ENCODE measurements around the gene TRAF3IP1.

TRAF3IP1 gene

DNA sequence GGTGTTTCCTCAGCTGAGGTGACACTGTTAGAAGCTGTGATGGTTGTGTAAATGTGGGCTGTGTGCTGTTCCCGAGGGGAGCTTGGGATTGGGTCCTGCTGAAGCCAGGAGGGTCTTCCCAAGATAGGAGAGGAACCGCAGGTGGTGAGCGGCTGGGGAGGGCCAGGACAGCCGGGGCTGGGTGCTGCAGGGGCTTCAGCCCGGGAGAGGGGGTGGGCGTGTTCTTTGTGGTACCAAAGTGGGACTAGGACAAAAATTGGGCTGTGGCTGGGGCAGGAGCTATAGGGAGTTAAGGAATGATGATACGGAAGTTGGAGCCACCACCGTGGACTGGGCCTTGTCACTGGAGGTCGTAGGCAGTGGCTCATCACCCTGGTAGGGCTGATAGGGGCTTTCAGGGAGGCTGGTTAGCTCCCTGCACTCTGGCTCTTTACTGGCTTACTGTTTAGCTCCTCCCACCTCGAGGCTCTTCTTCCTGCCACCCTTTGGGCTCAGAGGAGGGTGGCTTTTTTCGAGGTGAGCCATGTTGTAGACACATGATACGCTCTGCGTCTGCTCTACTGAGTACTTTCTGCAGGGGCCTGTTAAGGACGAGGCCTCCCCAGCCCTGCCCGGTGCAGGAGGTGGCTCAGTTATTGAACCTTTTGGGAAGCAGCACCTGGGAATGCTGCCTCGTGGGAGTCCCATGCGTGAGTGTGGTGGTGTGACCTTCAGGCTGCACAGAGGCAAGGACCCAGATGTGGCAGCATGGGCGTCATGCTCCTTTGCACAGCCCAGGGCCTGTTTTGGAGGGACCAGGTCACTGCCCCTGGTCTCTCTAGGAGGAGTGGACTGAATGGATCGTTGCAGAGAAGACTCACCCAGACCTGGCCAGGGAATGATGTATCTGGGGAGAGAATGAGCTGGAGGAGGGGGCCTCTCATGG is 128.0 kb downstream of the TRAF3IP1 start:
- no peak for TF ChIP-seq ZFX (IDR thresholded peaks at IDR 0.05; ENCODE audit: borderline replicate concordance)
- TF ChIP-seq, protein P1, sequence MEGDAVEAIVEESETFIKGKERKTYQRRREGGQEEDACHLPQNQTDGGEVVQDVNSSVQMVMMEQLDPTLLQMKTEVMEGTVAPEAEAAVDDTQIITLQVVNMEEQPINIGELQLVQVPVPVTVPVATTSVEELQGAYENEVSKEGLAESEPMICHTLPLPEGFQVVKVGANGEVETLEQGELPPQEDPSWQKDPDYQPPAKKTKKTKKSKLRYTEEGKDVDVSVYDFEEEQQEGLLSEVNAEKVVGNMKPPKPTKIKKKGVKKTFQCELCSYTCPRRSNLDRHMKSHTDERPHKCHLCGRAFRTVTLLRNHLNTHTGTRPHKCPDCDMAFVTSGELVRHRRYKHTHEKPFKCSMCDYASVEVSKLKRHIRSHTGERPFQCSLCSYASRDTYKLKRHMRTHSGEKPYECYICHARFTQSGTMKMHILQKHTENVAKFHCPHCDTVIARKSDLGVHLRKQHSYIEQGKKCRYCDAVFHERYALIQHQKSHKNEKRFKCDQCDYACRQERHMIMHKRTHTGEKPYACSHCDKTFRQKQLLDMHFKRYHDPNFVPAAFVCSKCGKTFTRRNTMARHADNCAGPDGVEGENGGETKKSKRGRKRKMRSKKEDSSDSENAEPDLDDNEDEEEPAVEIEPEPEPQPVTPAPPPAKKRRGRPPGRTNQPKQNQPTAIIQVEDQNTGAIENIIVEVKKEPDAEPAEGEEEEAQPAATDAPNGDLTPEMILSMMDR (IDR thresholded peaks at IDR 0.05), result no peak
- H3K27ac ChIP-seq, result no peak overlapping the region

DNA sequence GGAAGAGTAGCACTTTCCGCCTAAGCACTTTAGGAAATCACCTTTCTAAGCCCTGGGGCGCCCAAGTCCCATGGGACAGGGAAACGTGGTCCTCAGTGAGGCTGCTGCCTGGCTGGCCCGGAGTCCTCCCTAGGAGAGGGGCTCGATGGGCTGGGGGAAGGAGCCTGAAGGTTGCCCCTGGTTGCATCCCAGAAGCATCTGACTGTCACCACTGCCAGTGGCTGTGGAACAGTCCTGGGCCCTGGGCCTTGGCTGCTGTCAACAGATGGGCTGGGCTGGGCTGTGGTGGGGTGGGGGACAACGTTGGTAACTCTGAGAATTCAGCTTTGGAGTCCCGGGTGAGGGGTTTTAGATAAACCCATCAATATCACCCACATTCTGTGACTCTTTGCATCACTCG is 128.9 kb downstream of the TRAF3IP1 start:
- H3K27ac ChIP-seq, result no peak overlapping the region

DNA sequence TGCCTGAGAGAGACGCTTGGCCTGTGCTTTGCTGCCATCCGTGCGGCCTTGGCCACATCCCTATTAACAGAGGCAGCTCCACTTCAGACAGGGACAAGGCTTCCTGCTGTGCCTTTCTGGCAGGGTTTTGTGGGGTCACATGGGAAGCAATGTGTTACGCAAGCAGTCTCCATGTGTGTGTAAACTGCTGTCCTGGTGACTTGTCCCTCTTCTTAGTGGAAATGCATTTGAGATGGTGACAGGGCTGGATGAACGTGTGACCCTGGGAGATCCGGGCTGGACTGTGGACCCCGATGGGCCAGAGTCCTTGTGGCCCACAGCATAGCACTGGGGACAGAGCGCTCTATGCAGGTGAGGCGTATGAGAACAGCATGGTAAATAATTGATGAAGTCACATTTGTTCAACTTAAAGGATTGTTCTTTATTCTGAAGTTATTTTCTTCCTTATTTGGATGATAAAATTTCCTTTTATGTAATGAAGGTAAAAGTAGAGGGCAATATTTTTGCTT is 129.6 kb downstream of the TRAF3IP1 start:
- no peak overlapping the region for H3K27ac ChIP-seq
- TF ChIP-seq, protein P1 (IDR thresholded peaks at IDR 0.05), result no peak
- TF ChIP-seq ZFX (IDR thresholded peaks at IDR 0.05; ENCODE audit: borderline replicate concordance), result no peak

More for the DNA sequence above, 128.9 kb downstream of the TRAF3IP1 start:
- no peak for TF ChIP-seq ZFX (IDR thresholded peaks at IDR 0.05; ENCODE audit: borderline replicate concordance)
- TF ChIP-seq, protein P1 (IDR thresholded peaks at IDR 0.05), result no peak

DNA sequence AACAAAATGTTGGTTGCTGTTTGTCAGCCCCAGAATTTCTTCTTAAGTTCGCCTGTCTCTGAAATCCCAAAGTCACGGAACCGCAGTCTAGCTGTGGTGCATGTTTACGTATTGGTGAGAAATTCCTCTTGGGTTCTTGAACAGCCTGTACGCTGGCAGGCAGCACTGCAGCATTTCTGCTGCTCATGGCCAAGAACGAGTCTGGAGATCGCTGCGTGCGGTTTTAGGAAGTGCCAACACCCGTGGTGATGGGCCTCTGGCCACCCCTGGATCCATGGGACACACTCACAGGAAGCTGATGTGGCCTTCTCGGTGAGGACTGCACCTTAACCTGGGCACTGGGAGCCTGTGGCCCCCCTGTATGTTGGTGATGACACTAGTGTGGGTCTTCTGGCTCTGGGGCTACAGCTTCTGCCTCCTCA is 130.1 kb downstream of the TRAF3IP1 start:
- no peak for TF ChIP-seq ZFX (IDR thresholded peaks at IDR 0.05; ENCODE audit: borderline replicate concordance)
- TF ChIP-seq, protein P1 (IDR thresholded peaks at IDR 0.05), result no peak
- no peak overlapping the region for H3K27ac ChIP-seq
